SU-DHL-6 (cell line): ENCODE results near the gene AGR2.

Experiments
- H2AFZ ChIP-seq: fragments of 200-600 bp; sonication (generic); 2 replicates; pipeline ENCODE4 v1.6.1; 2014; ENCODE audit warnings: low read depth, mild to moderate bottlenecking, moderate library complexity, mixed read lengths, antibody characterized with exemption, low read length; ENCODE audit not compliant: severe bottlenecking
- H3F3A ChIP-seq: fragments of 200-600 bp; shearing (Covaris generic); 2 replicates; pipeline ENCODE4 v1.6.0; 2016; ENCODE audit warnings: antibody characterized with exemption, mild to moderate bottlenecking; ENCODE audit not compliant: insufficient read depth
- H3K27ac ChIP-seq: fragments of 200-600 bp; sonication (generic); 2 replicates; pipeline ENCODE4 v1.5.1; 2016; ENCODE audit warnings: low read depth, mild to moderate bottlenecking, low read length, moderate library complexity, mixed read lengths
- H3K27me3 ChIP-seq: fragments of 200-600 bp; sonication (generic), shearing (Covaris generic); 2 replicates; pipeline ENCODE4 v1.6.0; 2014; ENCODE audit warnings: mild to moderate bottlenecking, low read length
- H3K36me3 ChIP-seq: fragments of 200-600 bp; sonication (generic); 2 replicates; pipeline ENCODE4 v1.6.1; 2014; ENCODE audit warnings: mild to moderate bottlenecking, low read length, mixed read lengths
- H3K4me2 ChIP-seq: fragments of 300-600, 200-600 bp; shearing (Covaris generic), sonication (generic); 2 replicates; pipeline ENCODE4 v1.6.0; 2014; ENCODE audit warnings: low read length, low read depth, mild to moderate bottlenecking; ENCODE audit not compliant: poor library complexity, severe bottlenecking
- H3K4me3 ChIP-seq: fragments of 200-600 bp; sonication (generic); 2 replicates; pipeline ENCODE4 v1.5.1; 2014; ENCODE audit warnings: antibody characterized with exemption, low read length, mild to moderate bottlenecking, mixed read lengths; ENCODE audit not compliant: insufficient read depth, poor library complexity, severe bottlenecking
- H3K79me2 ChIP-seq: fragments of 200-600 bp; sonication (generic); 2 replicates; pipeline ENCODE4 v1.6.1; 2014; ENCODE audit warnings: mild to moderate bottlenecking, low read length, moderate library complexity; ENCODE audit not compliant: insufficient read depth
- H3K9ac ChIP-seq: fragments of 200-600 bp; sonication (generic); 2 replicates; pipeline ENCODE4 v1.7.0; 2014; ENCODE audit warnings: mild to moderate bottlenecking, low read length
- H3K9me2 ChIP-seq: fragments of 200-600 bp; sonication (generic); replicated peaks from 2 replicates; pipeline ENCODE4 v1.6.1; 2014; ENCODE audit warnings: low read length; ENCODE audit not compliant: insufficient read depth
- H3K9me3 ChIP-seq: fragments of 200-600 bp; sonication (generic); 2 replicates; pipeline ENCODE4 v1.6.1; 2014; ENCODE audit warnings: low read length, mixed read lengths; ENCODE audit not compliant: insufficient read depth
- H4K20me1 ChIP-seq: fragments of 200-600 bp; sonication (generic); 2 replicates; pipeline ENCODE4 v1.6.1; 2014; ENCODE audit warnings: low read depth, mild to moderate bottlenecking, antibody characterized with exemption, low read length, moderate library complexity, mixed read lengths
- EZH2phosphoT487 ChIP-seq: fragments of 200-600 bp; sonication (generic), shearing (Covaris generic); conservative IDR thresholded peaks from 2 replicates; pipeline ENCODE4 v1.6.1; 2018; ENCODE audit warnings: mild to moderate bottlenecking, antibody characterized with exemption, low read length, moderate library complexity, mixed read lengths
- TF ChIP-seq, protein P1 (sequence below): fragments of 200-600 bp; sonication (generic); IDR thresholded peaks from one replicate; pipeline ENCODE4 v1.5.1; 2017; ENCODE audit warnings: antibody characterized with exemption, mild to moderate bottlenecking, low read length, moderate library complexity; ENCODE audit not compliant: insufficient read depth, poor library complexity, severe bottlenecking

AGR2 gene

DNA sequence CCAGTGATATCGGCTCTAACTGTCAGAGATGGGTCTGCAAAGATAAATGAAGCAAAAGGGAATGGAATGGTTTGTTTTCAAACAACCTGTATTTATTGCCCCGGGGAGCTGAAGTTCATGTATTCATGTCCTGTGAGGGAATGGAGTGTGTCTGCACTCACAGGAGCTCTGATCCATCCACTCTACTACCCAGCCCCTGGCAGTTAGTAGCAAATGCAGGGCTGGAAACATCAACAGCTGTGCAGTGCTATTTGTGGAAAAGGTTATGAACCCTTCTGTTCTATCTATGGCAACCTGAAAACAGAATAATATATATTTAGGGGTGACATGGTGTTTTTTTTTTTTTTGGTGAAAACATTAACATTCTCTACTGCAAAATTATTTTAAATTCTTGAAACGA, 9.8 kb downstream of the AGR2 start:
- no peaks in the 10 kb centered on the region for H3K9me2 ChIP-seq
- no peaks in the 10 kb centered on the region for H3K36me3 ChIP-seq
- no peak overlapping the region for H3K9ac ChIP-seq
- H3K27me3 ChIP-seq, result no peaks in the 10 kb centered on the region
- H2AFZ ChIP-seq, result no peak overlapping the region
- H3K79me2 ChIP-seq, result no peaks in the 10 kb centered on the region
- H3K27ac ChIP-seq, result no peak overlapping the region
- no peak for TF ChIP-seq EZH2phosphoT487
- TF ChIP-seq, protein P1, sequence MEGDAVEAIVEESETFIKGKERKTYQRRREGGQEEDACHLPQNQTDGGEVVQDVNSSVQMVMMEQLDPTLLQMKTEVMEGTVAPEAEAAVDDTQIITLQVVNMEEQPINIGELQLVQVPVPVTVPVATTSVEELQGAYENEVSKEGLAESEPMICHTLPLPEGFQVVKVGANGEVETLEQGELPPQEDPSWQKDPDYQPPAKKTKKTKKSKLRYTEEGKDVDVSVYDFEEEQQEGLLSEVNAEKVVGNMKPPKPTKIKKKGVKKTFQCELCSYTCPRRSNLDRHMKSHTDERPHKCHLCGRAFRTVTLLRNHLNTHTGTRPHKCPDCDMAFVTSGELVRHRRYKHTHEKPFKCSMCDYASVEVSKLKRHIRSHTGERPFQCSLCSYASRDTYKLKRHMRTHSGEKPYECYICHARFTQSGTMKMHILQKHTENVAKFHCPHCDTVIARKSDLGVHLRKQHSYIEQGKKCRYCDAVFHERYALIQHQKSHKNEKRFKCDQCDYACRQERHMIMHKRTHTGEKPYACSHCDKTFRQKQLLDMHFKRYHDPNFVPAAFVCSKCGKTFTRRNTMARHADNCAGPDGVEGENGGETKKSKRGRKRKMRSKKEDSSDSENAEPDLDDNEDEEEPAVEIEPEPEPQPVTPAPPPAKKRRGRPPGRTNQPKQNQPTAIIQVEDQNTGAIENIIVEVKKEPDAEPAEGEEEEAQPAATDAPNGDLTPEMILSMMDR, result no peak
- H3K4me2 ChIP-seq, result no peak overlapping the region
- H3K9me3 ChIP-seq, result no peaks in the 10 kb centered on the region
- no peaks in the 10 kb centered on the region for H3F3A ChIP-seq
- no peaks in the 10 kb centered on the region for H4K20me1 ChIP-seq
- H3K4me3 ChIP-seq, result no peak overlapping the region

DNA sequence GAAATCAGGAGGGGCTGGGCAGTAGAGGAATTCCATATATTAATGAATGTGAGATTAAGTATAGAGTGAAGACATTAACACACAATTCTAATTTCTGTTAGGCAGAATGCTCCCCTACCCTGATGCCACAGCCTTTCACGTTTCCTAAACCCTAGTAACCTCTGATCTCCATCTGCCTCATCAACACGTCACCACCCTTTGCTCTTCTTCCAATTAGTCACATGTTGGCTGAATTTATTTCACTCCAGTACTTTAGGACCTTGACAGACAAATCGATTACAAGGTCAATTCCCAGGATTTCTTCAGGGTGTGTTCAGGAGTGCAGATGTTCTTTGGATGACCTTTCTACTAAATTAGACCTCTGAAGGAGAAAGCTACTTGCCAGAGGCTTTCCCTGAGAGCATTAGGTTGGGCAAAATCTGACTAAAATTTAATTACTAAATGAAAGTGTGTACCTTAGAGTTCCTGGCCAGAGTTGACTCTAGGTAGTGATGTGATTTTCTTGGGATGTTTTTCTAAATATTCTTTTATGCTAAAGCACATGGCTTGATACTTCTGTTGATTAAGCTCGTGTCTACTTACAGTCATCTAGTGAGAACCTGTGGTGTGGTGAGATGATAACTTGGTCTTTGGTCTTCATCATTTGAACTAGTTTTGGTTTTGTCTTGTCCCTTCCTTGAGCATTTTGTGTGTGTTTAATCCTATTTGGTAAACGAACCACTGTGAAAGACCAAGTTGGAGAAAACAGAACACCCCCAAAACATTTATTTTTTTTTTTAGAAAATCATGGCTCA, 12.7 kb downstream of the AGR2 start:
- H3K4me2 ChIP-seq, result no peak overlapping the region

DNA sequence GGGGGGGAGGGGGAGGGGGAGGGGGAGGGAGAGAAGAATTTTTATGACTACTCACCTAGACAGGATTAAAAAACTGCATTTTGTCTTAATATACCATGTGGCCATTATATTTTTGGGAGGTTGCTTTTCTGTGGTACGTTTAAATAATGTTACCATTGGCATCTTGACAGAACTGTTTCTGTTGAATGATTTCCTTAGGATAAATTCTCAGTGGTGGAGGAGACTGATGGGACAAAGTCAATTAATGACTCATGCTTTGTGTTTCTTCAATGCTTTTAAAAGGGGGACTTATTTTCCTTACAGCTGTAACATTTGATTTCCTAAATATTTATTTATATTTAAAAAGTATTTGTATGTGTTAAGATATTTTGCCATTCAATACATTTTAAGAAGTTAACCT, 13.7 kb downstream of the AGR2 start:
- no peak overlapping the region for H3K9ac ChIP-seq
- no peak overlapping the region for H3K4me3 ChIP-seq
- no peak overlapping the region for H3K4me2 ChIP-seq
- TF ChIP-seq, protein P1, result no peak
- no peak for TF ChIP-seq EZH2phosphoT487
- H3K27ac ChIP-seq, result no peak overlapping the region
- no peaks in the 10 kb centered on the region for H3K9me2 ChIP-seq
- H3F3A ChIP-seq, result no peaks in the 10 kb centered on the region
- no peaks in the 10 kb centered on the region for H3K27me3 ChIP-seq
- no peaks in the 10 kb centered on the region for H3K79me2 ChIP-seq
- H4K20me1 ChIP-seq, result no peaks in the 10 kb centered on the region
- no peaks in the 10 kb centered on the region for H3K9me3 ChIP-seq
- no peak overlapping the region for H2AFZ ChIP-seq
- H3K36me3 ChIP-seq, result no peaks in the 10 kb centered on the region

More for the DNA sequence above, 12.7 kb downstream of the AGR2 start:
- H3K4me3 ChIP-seq, result no peak overlapping the region
- no peak for TF ChIP-seq EZH2phosphoT487
- TF ChIP-seq, protein P1, result no peak
- H2AFZ ChIP-seq, result no peak overlapping the region
- no peaks in the 10 kb centered on the region for H3K36me3 ChIP-seq
- no peaks in the 10 kb centered on the region for H3K27me3 ChIP-seq
- H3K9ac ChIP-seq, result no peak overlapping the region
- no peaks in the 10 kb centered on the region for H3F3A ChIP-seq
- H3K79me2 ChIP-seq, result no peaks in the 10 kb centered on the region
- no peaks in the 10 kb centered on the region for H3K9me2 ChIP-seq
- no peaks in the 10 kb centered on the region for H4K20me1 ChIP-seq
- H3K27ac ChIP-seq, result no peak overlapping the region
- no peaks in the 10 kb centered on the region for H3K9me3 ChIP-seq
